Liver (tissue), 2 donors: Measurements from ENCODE around the gene TMEM163.

ENCODE experiments used
- FOXA1 ChIP-seq: IDR thresholded peaks from 2 replicates; pipeline ENCODE4 v1.6.1; 2016; ENCODE audit warnings: antibody characterized with exemption
- YY1 ChIP-seq: IDR thresholded peaks from 2 replicates; pipeline ENCODE4 v1.6.1; 2016; ENCODE audit warnings: antibody characterized with exemption, mild to moderate bottlenecking
- TF ChIP-seq, protein P1 (sequence below): fragments of 150-350 bp; IDR thresholded peaks from 2 replicates; pipeline ENCODE4 v1.5.1; 2017; ENCODE audit warnings: improper control_type of control experiment, low read depth, low read length; ENCODE audit not compliant: missing input control
- donor health status: healthy.

DNA sequence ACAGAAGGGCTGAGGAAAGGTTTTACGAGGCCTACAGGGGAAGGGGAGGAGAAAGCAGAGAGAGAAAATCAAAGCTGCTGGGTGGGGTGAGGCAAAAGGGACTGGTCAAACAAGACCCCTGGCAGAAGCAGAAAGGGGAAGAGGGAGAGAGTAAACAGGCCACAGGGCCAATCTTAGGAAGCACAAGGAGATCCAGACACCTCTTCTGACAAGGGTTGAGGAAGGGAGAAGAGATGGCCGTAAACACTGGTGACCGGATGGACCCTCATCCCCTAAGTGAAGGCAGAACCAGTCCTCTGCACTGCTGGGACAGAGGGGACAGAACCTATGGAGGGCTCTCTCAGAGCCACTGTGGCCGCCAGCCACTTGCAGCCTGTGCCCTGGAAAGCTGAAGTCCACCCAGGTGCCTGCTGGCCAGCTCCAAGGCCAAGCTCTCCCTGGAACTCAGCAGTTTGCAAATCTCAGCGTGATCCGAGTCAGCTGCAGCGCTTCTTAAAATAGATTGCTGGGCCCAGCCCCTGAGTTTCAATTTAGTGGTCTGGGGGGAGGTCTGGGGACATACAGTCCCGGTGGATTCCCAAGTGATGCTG is 108.8 kb downstream of the TMEM163 start:
- TF ChIP-seq, protein P1, sequence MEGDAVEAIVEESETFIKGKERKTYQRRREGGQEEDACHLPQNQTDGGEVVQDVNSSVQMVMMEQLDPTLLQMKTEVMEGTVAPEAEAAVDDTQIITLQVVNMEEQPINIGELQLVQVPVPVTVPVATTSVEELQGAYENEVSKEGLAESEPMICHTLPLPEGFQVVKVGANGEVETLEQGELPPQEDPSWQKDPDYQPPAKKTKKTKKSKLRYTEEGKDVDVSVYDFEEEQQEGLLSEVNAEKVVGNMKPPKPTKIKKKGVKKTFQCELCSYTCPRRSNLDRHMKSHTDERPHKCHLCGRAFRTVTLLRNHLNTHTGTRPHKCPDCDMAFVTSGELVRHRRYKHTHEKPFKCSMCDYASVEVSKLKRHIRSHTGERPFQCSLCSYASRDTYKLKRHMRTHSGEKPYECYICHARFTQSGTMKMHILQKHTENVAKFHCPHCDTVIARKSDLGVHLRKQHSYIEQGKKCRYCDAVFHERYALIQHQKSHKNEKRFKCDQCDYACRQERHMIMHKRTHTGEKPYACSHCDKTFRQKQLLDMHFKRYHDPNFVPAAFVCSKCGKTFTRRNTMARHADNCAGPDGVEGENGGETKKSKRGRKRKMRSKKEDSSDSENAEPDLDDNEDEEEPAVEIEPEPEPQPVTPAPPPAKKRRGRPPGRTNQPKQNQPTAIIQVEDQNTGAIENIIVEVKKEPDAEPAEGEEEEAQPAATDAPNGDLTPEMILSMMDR, result no peak
- TF ChIP-seq YY1 (no peak), FOXA1 (no peak)
